ENCODE measurements around the gene ANOS1. TPM values are rescaled to one million over a fixed set of nuclear protein-coding genes. Genes with fewer than 3 reads are reported as not detected.

ANOS1 gene
- polyA plus RNA-seq, 1 of the 3 experiments (the other 2 are of a cell fraction), result under 0.01 TPM

- Histone ChIP-seq H3K4me3 (ENCODE audit: low read depth in 2 of 2, low read length in 1 of 2) (no peak overlapping the region), H3K4me2 (no peak overlapping the region), H3K27ac (ENCODE audit: low read depth in 2 of 2, low read length in 1 of 2) (no peak overlapping the region), H3K79me2 (ENCODE audit: insufficient read depth) (no peaks in the 10 kb centered on the region), H3F3A (replicated peaks; ENCODE audit: insufficient read depth) (no peaks in the 10 kb centered on the region), H3K36me3 (replicated peaks in 1 of 2; ENCODE audit: control insufficient read depth in 1 of 2, insufficient read depth in 2 of 2, low read length in 1 of 2) (no peaks in the 10 kb centered on the region), H3K4me1 (ENCODE audit: control insufficient read depth in 1 of 2, insufficient read depth in 2 of 2, low read depth in 1 of 2, low read length in 1 of 2) (no peaks in the 10 kb centered on the region), H3K9me2 (no peaks in the 10 kb centered on the region), H3K9me3 (no peaks in the 10 kb centered on the region), H4K20me1 (ENCODE audit: insufficient read depth) (no peaks in the 10 kb centered on the region), H3K27me3 (ENCODE audit: insufficient read depth) (no peaks in the 10 kb centered on the region; the same call in 1 of the 2 replicates), H2AFZ (ENCODE audit: low read depth) (no peak overlapping the region), H3K9ac (no peak overlapping the region)
- no peak for TF ChIP-seq ELF1 (IDR thresholded peaks at IDR 0.05)
- TF ChIP-seq RAD21 (IDR thresholded peaks at IDR 0.05; ENCODE audit: low read length), result no peak
- TF ChIP-seq, protein P1, sequence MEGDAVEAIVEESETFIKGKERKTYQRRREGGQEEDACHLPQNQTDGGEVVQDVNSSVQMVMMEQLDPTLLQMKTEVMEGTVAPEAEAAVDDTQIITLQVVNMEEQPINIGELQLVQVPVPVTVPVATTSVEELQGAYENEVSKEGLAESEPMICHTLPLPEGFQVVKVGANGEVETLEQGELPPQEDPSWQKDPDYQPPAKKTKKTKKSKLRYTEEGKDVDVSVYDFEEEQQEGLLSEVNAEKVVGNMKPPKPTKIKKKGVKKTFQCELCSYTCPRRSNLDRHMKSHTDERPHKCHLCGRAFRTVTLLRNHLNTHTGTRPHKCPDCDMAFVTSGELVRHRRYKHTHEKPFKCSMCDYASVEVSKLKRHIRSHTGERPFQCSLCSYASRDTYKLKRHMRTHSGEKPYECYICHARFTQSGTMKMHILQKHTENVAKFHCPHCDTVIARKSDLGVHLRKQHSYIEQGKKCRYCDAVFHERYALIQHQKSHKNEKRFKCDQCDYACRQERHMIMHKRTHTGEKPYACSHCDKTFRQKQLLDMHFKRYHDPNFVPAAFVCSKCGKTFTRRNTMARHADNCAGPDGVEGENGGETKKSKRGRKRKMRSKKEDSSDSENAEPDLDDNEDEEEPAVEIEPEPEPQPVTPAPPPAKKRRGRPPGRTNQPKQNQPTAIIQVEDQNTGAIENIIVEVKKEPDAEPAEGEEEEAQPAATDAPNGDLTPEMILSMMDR (IDR thresholded peaks at IDR 0.05), result no peak
- TF ChIP-seq GATA2 (CRISPR knock-in tag; IDR thresholded peaks at IDR 0.05), result no peak
- TF ChIP-seq EP300 (IDR thresholded peaks at IDR 0.05; ENCODE audit: borderline replicate concordance in 1 of 2, low read depth in 1 of 2, low read length in 1 of 2), result no peak
- TF ChIP-seq FOXJ3 (CRISPR knock-in tag; IDR thresholded peaks at IDR 0.05), result no peak
- TF ChIP-seq NRF1 (IDR thresholded peaks at IDR 0.05; ENCODE audit: low read depth, low read length), result no peak
- TF ChIP-seq ZBTB33 (IDR thresholded peaks at IDR 0.05; ENCODE audit: borderline replicate concordance, low read depth), result no peak
- TF ChIP-seq MXI1 (IDR thresholded peaks at IDR 0.05; ENCODE audit: low read depth, low read length), result no peak
- no peak for TF ChIP-seq PBX3 (IDR thresholded peaks at IDR 0.05)
- no peak for DNase-seq
- CTCF ChIA-PET, result interaction anchor here (0.8 to 4.6 kb wide), 5 partner anchors 11 to 1369 kb away, joined by 3 to 31 read pairs (median 3); no protein-coding TSS in a partner anchor
- POLR2A ChIA-PET, result no interaction called here
Measured at GRCh38 chrX:8749697-8750096, 17.8 kb upstream of the ANOS1 start.

DNA sequence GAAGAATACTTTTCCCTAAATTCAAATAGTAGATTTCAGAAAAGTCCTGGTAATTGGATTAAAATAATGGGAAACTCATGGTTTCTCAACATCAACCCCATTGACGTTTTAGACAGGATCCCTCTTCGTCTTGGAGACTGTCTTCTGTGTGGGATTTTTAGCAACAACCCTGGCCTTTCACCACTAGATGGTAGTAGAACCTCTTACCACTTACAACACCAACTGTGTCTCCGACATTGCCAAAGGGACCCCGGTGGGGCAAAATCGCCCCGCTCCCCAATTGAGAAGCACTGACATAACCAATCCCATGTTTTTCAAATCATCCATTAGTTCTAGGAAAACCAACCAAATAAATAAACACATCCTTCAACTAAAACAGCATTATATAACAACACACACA lies 16.9 kb upstream of the ANOS1 start:
- no peaks in the 10 kb centered on the region for H3K4me1 ChIP-seq (ENCODE audit: control insufficient read depth in 1 of 2, insufficient read depth in 2 of 2, low read depth in 1 of 2, low read length in 1 of 2)
- no peaks in the 10 kb centered on the region for H3F3A ChIP-seq (replicated peaks; ENCODE audit: insufficient read depth)
- no peaks in the 10 kb centered on the region for H3K79me2 ChIP-seq (ENCODE audit: insufficient read depth)
- H3K27me3 ChIP-seq (ENCODE audit: insufficient read depth), result no peaks in the 10 kb centered on the region; the same call in 1 of the 2 replicates
- TF ChIP-seq JUND (IDR thresholded peaks at IDR 0.05), result no peak
- peak; percentile 57 for TF ChIP-seq RAD21 (IDR thresholded peaks at IDR 0.05; ENCODE audit: low read length)
- TF ChIP-seq, protein P2, sequence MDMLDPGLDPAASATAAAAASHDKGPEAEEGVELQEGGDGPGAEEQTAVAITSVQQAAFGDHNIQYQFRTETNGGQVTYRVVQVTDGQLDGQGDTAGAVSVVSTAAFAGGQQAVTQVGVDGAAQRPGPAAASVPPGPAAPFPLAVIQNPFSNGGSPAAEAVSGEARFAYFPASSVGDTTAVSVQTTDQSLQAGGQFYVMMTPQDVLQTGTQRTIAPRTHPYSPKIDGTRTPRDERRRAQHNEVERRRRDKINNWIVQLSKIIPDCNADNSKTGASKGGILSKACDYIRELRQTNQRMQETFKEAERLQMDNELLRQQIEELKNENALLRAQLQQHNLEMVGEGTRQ (IDR thresholded peaks at IDR 0.05; ENCODE audit: borderline replicate concordance, low read depth, low read length), result no peak
- peak; percentile 15; the same call in 1 of the 2 replicates for TF ChIP-seq SMC3 (IDR thresholded peaks at IDR 0.05; ENCODE audit: low read depth, low read length)
- TF ChIP-seq, protein P1 (IDR thresholded peaks at IDR 0.05), result peak; percentile 66
- no peak overlapping the region for H2AFZ ChIP-seq (ENCODE audit: low read depth)
- no peaks in the 10 kb centered on the region for H4K20me1 ChIP-seq (ENCODE audit: insufficient read depth)
- H3K9me3 ChIP-seq, result no peaks in the 10 kb centered on the region
- no peak overlapping the region for H3K27ac ChIP-seq (ENCODE audit: low read depth in 2 of 2, low read length in 1 of 2)
- CTCF ChIA-PET, result interaction anchor here (1.5 to 4.6 kb wide), 3 partner anchors 10 to 131 kb away, joined by 3 to 31 read pairs (median 8); no protein-coding TSS in a partner anchor
- DNase-seq, result peak; percentile 47
- no peak overlapping the region for H3K9ac ChIP-seq
- 3% methylated on average over 6 of the region's 6 CpGs for WGBS (ENCODE audit: low lambda C conversion rate)
- H3K4me3 ChIP-seq (ENCODE audit: low read depth in 2 of 2, low read length in 1 of 2), result no peak overlapping the region
- POLR2A ChIA-PET, result no interaction called here
- H3K36me3 ChIP-seq (replicated peaks in 1 of 2; ENCODE audit: control insufficient read depth in 1 of 2, insufficient read depth in 2 of 2, low read length in 1 of 2), result no peaks in the 10 kb centered on the region
- no peak overlapping the region for H3K4me2 ChIP-seq
- no peaks in the 10 kb centered on the region for H3K9me2 ChIP-seq
